Stimulated activated CD8-positive, alpha-beta memory T cell treated with anti-CD3 and anti-CD28 coated beads, Interleukin-15, amount 100 ng/mL, for 24 hours (primary cell): ENCODE results near the gene C1orf35.

Source experiments
- DNase-seq: peaks from one replicate; pipeline ENCODE4 v3.0.0-alpha.2; 2020; ENCODE audit warnings: low read depth

Gene C1orf35

GRCh38 chr1:228079013-228079412 lies 24.1 kb downstream of the C1orf35 start:
- DNase-seq: no peak

GRCh38 chr1:228077565-228078330 lies 25.4 kb downstream of the C1orf35 start:
- DNase-seq: no peak

GRCh38 chr1:228076796-228077430 lies 26.2 kb downstream of the C1orf35 start:
- DNase-seq: no peak

GRCh38 chr1:228075801-228076271 lies 27.3 kb downstream of the C1orf35 start:
- DNase-seq: no peak

- no peak for DNase-seq
These were observed 28.0 kb downstream of the C1orf35 start for GRCh38 chr1:228074954-228075730.

GRCh38 chr1:228073857-228074545 lies 29.1 kb downstream of the C1orf35 start:
- no peak for DNase-seq

- no peak for DNase-seq
These were observed 29.9 kb downstream of the C1orf35 start for GRCh38 chr1:228073061-228073856.

GRCh38 chr1:228072658-228073043 lies 30.5 kb downstream of the C1orf35 start:
- no peak for DNase-seq

GRCh38 chr1:228071839-228072657 lies 31.1 kb downstream of the C1orf35 start:
- DNase-seq: no peak

- no peak for DNase-seq
These were observed 32.3 kb downstream of the C1orf35 start for GRCh38 chr1:228070851-228071250.

- no peak for DNase-seq
These were observed 33.0 kb downstream of the C1orf35 start for GRCh38 chr1:228070173-228070572.

- DNase-seq: no peak
These were observed 34.8 kb downstream of the C1orf35 start for GRCh38 chr1:228068359-228068758.

GRCh38 chr1:228066891-228067654 lies 36.1 kb downstream of the C1orf35 start:
- DNase-seq: no peak

GRCh38 chr1:228066416-228066815 lies 36.7 kb downstream of the C1orf35 start:
- DNase-seq: no peak

- no peak for DNase-seq
These were observed 37.4 kb downstream of the C1orf35 start for GRCh38 chr1:228065543-228066347.

- DNase-seq: no peak
These were observed 38.2 kb downstream of the C1orf35 start for GRCh38 chr1:228064741-228065542.

- no peak for DNase-seq
These were observed 38.8 kb downstream of the C1orf35 start for GRCh38 chr1:228064296-228064695.
